Brain pericyte (primary cell): ENCODE measurements around the gene CYP4F2.
"Not testable (repeated sequence)": the region's sequence is repeated elsewhere in the genome, so short reads cannot be mapped to it uniquely, and the experiment has no call there.

ENCODE experiments used
- DNase-seq: peaks from one replicate; pipeline ENCODE4 v3.0.0-alpha.2; 2012; ENCODE audit warnings: low read depth, low spot score

Gene CYP4F2

GRCh38 chr19:15900032-15900431, 2.2 kb upstream of the CYP4F2 start:
- not testable (repeated sequence) for DNase-seq

GRCh38 chr19:15899561-15899960, 1.7 kb upstream of the CYP4F2 start:
- DNase-seq: not testable (repeated sequence)

GRCh38 chr19:15897026-15897737, 692 bp downstream of the CYP4F2 start:
- no peak for DNase-seq

DNA sequence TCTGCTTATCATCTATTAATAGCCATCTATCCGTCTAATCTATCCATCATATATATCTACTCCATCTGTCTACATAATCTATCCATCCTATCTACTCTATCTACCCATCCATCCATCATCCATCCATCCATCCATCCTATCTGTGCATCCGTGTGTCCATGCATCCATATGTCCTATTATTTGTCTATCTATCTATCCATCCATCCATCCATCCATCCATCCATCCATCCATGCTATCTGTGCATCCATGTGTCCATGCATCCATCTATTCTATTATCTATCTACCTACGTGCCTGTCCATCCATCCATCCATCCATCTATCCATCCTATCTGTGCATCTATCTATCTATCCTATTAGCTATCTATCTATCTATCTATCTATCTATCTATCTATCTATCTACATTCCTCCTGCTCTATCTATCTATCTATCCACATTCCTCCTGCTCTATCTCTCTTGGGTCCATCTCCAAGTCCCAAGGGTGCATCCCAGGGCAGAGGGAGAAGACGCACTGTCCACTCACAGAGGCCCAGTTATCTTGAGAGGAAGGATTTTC, 1.9 kb downstream of the CYP4F2 start:
- DNase-seq: no peak

DNA sequence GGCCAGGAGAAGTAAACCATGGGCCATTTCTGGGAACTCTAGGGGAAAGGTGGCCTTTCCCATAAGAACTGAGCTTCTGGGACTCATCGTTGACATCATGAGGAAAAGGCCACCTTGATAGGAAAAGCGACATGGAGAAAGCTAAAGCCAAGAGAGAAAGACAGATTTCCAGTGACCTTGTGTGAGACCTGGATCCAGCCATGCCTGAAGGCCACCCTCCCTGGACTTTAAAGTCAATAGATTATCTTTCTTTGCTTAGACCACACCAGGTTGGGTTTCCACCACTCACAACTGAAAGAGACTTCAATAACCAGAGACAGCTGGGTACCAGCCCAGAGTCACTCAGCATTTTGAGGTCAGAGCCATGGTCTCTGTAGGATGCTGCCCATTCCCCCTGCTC, 3.5 kb downstream of the CYP4F2 start:
- no peak for DNase-seq

GRCh38 chr19:15893477-15893876, 4.4 kb downstream of the CYP4F2 start:
- no peak for DNase-seq

DNA sequence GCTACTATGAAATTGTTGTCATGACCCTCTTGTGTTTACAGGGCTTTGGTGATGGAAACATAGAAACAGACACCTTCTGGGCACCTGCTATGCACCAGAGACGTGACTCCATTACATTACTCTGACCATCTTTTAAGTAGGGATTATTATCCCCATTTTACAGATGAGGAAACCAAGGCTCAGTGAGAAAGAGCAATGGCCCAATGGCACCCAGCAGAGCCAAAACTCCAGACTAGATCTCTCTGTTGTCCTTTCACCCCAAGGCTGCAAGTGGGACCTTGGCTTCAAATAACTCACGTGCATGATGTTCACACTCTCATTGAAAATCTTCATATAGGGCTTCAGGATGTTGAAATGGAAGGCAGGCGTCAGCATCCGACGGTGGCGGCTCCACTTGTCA, 5.9 kb downstream of the CYP4F2 start:
- no peak for DNase-seq

- DNase-seq: no peak
Observed at GRCh38 chr19:15891434-15891833, 6.4 kb downstream of the CYP4F2 start.

GRCh38 chr19:15889339-15889738, 8.5 kb downstream of the CYP4F2 start:
- not testable (repeated sequence) for DNase-seq

- no peak for DNase-seq
Observed at GRCh38 chr19:15885919-15886318, 12.0 kb downstream of the CYP4F2 start.

- DNase-seq: no peak
Observed at GRCh38 chr19:15885167-15885566, 12.7 kb downstream of the CYP4F2 start.

- not testable (repeated sequence) for DNase-seq
Observed at GRCh38 chr19:15883329-15883728, 14.5 kb downstream of the CYP4F2 start.

GRCh38 chr19:15874821-15875474, 22.9 kb downstream of the CYP4F2 start:
- no peak for DNase-seq

DNA sequence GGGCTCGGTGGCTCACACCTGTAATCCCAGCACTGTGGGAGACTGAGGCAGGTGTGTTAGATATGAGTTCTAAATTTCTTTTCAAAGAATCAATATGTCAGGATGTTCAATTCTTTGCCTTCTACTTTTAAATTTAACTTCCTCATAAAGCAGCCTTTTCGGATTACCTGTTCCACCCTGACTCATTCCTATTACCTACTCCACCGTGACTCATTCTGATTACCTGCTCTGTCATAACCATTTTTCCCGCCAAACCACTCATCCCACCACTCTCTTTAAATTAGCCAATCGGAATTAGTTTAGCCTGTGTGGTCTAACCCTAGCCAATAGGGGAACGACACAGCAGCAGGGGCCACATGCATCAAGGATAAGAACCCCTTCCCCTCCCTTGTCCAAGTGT, 24.1 kb downstream of the CYP4F2 start:
- not testable (repeated sequence) for DNase-seq

GRCh38 chr19:15871570-15871969, 26.3 kb downstream of the CYP4F2 start:
- no peak for DNase-seq

GRCh38 chr19:15869873-15870272, 28.0 kb downstream of the CYP4F2 start:
- no peak for DNase-seq

- DNase-seq: no peak
Observed at GRCh38 chr19:15869109-15869555, 28.7 kb downstream of the CYP4F2 start.

DNA sequence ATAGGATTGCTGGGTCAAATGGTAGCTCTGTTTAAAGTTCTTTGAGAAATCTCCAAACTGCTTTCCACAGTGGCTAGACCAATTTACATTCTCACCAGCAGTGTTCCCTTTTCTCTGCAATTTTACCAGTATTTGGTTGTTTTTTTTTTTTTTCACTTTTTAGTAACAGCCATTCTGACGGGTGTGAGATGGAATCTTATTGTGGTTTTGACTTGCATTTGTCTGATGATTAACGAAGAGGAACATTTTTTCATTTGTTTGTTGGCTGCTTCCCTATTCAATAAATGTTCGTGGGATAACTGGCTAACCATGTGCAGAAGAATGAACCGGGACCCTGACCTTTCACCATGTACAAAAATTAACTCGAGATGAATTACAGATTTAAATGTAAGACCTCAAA, 31.2 kb downstream of the CYP4F2 start:
- DNase-seq: no peak

- DNase-seq: no peak
Observed at GRCh38 chr19:15864824-15865223, 33.0 kb downstream of the CYP4F2 start.

DNA sequence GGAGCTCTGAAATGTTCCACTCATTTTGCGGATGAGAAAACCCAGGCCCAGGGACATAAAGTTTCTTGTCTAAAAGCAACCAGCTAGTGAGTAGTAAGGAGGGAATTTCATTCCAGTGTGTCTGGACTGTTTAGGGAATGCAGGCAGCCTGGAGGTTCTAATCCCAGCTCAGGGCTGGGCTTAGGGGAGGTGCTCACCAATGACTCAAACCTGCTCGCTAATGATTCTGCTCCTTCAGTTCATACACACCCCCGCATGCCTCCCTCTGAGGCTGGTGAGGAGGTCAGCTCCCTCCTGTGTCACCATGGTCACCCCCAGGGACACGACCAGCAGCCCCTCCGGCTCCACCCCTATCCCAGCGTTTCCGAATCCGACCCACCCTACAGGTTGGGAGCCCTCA, 34.6 kb downstream of the CYP4F2 start:
- no peak for DNase-seq

DNA sequence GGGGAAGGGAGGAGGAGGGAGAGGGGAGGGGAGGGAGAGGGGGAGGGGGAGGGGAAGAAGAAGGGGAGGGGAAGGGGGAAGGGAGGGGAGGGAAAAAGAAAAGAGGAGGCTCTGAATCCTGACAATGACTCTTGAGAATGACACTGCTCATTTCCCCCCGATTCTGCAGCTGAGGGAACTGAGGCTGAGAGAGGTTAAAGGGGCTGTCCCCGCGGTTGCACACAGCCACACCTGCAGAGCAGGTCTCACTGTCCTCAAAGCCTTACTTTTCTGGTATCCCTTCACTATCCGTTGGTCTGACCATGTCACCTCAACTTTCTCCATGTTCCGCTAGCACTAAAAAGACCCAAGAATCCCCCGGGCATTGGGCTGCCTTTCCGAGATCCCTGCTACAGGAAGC, 35.4 kb downstream of the CYP4F2 start:
- DNase-seq: no peak

DNA sequence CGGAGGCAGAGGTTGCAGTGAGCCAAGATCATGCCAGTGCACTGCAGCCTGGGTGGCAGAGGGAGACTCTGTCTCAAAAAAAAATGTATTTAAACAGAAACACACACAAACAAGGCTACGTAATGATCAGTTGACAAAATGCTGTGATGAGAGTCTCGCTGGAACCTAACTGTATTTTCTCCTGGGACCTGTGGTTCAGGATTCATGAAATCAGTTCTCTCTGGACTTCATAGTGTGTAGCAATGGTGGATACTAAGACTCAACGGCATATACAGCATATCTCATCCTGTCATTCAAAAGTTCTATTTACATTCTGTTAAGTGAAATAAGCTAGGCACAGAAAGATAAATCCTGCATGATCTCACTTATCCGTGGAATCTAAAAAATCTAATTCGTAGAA, 37.4 kb downstream of the CYP4F2 start:
- DNase-seq: no peak

DNA sequence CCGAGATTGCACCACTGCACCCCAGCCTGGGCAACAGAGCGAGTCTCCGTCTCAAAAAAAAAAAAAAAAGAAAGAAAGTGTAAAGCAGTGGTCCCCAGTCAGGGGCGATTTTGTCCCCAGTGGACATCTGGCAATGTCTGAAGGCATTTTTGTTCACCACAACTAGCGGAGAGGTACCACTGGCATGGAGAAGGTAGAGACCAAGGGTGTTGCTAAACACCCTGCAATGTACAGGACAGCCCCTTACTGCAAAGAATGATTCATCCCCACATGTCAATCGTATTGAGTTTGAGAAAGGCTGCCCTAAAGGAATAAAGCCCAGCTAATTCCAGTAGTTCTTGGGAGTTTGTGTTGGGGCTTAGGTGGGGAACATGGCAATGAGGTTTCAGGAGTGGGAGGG, 38.7 kb downstream of the CYP4F2 start:
- DNase-seq: no peak
